NCI-H69 (cell line): ENCODE data around the gene RPL11.
"Not testable (repeated sequence)": the region's sequence is repeated elsewhere in the genome, so short reads cannot be mapped to it uniquely, and the experiment has no call there.

Experiments used
- DNase-seq: peaks from one replicate; lab custom pipeline; 2025; lab: John Stamatoyannopoulos, UW

RPL11 gene

GRCh38 chr1:23691499-23692307, at the start of gene RPL11:
TSS of gene RPL11 (plus strand) at chr1:23691806. CDS start at chr1:23691824, 18 bp downstream.
- peak; percentile 95 for DNase-seq

- DNase-seq: peak; percentile 67
Measured at GRCh38 chr1:23643736-23644554, 47.7 kb upstream of the RPL11 start.

GRCh38 chr1:23644555-23644866, 47.1 kb upstream of the RPL11 start:
- peak; percentile 52 for DNase-seq

- no peak for DNase-seq
Measured at GRCh38 chr1:23645338-23645737, 46.3 kb upstream of the RPL11 start.

GRCh38 chr1:23646091-23646490, 45.5 kb upstream of the RPL11 start:
- no peak for DNase-seq

GRCh38 chr1:23646541-23646940, 45.1 kb upstream of the RPL11 start:
- no peak for DNase-seq

- DNase-seq: no peak
Measured at GRCh38 chr1:23648576-23648975, 43.0 kb upstream of the RPL11 start.

- DNase-seq: not testable (repeated sequence)
Measured at GRCh38 chr1:23649157-23649556, 42.4 kb upstream of the RPL11 start.

GRCh38 chr1:23650344-23650990, 41.1 kb upstream of the RPL11 start:
- DNase-seq: no peak

- peak; percentile 31 for DNase-seq
Measured at GRCh38 chr1:23651069-23651808, 40.4 kb upstream of the RPL11 start.

GRCh38 chr1:23657659-23658275, 33.8 kb upstream of the RPL11 start:
- DNase-seq: peak; percentile 58

GRCh38 chr1:23660671-23661070, 30.9 kb upstream of the RPL11 start:
- DNase-seq: no peak

- peak; percentile 41 for DNase-seq
Measured at GRCh38 chr1:23661887-23662286, 29.7 kb upstream of the RPL11 start.

- peak; percentile 54 for DNase-seq
Measured at GRCh38 chr1:23664837-23665795, 26.5 kb upstream of the RPL11 start.

GRCh38 chr1:23667411-23667810, 24.2 kb upstream of the RPL11 start:
- DNase-seq: peak; percentile 95

- no peak for DNase-seq
Measured at GRCh38 chr1:23670709-23671108, 20.9 kb upstream of the RPL11 start.

GRCh38 chr1:23673086-23673813, 18.4 kb upstream of the RPL11 start:
- DNase-seq: peak; percentile 14

GRCh38 chr1:23679815-23680214, 11.8 kb upstream of the RPL11 start:
- no peak for DNase-seq

GRCh38 chr1:23682946-23683345, 8.7 kb upstream of the RPL11 start:
- no peak for DNase-seq

GRCh38 chr1:23684415-23684814, 7.2 kb upstream of the RPL11 start:
- no peak for DNase-seq
